Tongue (tissue), 2 donors: ENCODE measurements around the gene GPR42. TPM values are rescaled to one million over a fixed set of nuclear protein-coding genes. Genes with fewer than 3 reads are reported as not detected.
"Not testable (repeated sequence)": the region's sequence is repeated elsewhere in the genome, so short reads cannot be mapped to it uniquely, and the experiment has no call there.

Experiments used
- DNase-seq: peaks from one replicate; pipeline ENCODE4 v3.0.0-alpha.2; 2015
- total RNA-seq: library from RNA; depleted of rRNA; stranded (reverse); fragments of >200 nt; gene quantifications from one replicate; pipeline ENCODE4 v1.2.3, GENCODE V29; 2014

Gene GPR42
- total RNA-seq, 1 donor from 2014 or later: not detected

DNA sequence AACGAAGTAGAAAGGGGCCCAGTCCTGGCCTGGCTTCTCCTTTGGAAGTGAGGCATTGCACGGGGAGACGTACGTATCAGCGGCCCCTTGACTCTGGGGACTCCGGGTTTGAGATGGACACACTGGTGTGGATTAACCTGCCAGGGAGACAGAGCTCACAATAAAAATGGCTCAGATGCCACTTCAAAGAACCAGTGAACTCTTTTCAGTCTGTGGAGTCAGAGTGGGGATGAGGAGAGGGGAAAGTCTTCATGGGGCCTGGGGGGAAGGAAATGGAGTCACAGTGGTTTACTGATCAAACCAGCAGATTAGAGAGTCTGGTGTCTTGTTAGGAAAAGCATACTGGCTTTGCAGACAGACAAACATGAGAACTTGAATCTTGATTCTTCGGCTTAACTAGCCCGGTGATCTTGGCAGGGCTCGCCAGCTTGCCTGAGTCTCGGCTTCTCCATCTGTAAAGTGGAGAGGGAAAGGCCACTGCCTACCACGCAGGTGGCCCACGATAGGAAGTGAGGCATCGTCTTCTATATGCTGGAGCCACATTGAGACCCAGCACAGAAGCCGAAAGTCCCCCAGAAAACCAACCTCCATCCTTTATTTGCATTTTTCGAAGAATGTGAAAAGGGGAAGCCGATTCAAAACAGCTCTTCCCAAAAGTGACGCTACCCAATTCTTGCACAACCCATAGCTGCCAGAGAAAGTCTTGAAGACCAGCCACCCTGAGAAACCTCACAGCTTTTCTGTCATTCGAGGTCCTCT, 23.5 kb upstream of the GPR42 start, which contains the start of gene FFAR1:
Gene FFAR1 (plus strand): TSS at position 732 of the 759 bp plus-strand sequence. CDS start 3,650 bp downstream, outside the sequence.
- no peak for DNase-seq

DNA sequence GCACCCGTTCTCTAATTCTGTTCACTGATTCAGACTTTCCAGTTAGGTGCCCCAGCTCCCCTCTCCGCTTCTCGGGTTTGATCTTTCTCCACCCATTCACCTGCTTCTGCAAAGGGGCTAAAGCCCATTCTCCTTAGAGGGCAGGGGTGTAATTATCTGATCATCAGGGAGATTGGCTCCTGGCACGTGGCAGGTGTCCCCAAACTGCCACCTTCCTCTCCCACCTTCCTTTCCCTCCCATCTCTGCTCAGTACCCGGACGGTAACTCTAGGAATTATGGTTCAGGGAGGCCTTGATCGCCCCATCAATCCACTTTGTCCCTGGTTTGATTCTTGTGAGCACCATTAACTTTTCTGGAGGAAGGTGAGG, 23.0 kb upstream of the GPR42 start:
- no peak for DNase-seq

DNA sequence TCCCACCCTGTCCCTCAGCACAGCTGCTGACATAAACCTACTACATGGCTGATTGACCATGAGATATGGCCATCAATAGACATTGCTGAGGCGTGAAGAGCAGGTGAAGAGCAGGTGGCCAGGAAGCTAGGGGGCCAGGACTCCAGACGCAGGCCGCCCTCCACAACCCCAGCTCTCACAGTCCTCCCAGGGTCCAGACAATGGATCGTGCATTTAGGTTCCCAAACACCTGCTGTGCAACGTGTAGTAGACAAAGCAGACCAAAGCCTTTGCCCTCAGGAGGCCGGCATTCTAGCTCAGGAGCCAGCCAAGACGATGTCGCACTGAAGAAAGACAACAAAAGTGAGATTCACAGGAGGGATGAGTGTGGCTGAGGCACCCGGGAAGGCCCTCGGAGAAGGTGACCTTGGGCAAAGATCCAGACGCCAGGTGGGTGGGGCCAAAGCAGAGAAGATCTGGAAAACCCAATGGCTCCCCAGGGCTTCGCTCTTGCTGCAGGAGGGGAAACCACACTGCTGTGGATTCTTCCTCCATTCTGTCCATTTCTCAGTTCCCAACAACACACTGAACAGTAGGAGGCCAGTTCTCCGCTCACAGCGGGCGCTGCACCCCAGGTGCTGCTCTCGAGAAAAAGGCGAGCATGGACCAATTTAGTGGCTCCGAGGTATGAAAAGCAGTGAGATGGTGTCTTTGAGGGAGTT, 21.8 kb upstream of the GPR42 start:
- no peak for DNase-seq

DNA sequence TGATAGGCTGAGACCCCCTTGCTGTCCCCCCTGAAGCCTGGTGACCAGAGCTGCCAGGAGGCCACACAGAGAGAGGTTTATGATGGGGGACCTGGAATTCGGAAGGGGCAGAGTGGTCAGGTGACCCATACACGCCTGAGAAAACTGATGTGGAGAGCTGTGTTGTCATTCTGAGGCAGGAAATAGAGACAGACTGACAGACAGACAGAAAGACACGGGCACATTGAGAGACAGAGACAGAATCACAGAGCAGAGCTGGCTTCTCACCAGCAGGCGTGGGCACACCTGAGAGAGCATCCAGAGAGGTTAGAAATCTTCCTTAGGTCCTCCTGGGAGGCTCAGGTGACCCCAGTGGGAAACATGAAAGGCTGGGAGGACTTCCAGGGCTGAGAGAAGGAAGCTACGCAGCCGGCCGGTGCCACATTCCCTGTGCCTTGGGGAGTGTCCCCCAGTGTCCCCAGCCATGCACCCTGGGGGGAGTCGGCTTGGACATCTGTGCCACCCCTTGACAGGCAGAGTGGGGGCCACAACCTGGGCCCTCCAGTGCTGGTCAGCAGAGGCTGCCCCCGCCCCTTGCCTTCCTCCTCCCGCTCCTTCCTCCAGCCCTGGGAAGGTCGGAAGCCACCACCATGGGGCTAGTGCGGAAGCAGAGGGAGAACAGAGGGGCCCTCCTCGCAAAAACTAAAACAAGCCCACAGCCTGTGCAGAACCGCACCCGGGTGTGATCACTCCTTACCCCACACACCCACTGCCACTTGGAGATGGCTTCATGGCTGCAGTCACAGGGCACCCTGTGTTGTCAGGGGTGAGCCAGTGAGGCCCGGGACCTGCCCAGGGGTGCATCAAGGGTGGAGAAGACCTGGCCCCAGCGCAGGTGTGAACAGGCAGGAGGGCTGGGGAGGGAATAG, 21.0 kb upstream of the GPR42 start:
- DNase-seq: no peak

DNA sequence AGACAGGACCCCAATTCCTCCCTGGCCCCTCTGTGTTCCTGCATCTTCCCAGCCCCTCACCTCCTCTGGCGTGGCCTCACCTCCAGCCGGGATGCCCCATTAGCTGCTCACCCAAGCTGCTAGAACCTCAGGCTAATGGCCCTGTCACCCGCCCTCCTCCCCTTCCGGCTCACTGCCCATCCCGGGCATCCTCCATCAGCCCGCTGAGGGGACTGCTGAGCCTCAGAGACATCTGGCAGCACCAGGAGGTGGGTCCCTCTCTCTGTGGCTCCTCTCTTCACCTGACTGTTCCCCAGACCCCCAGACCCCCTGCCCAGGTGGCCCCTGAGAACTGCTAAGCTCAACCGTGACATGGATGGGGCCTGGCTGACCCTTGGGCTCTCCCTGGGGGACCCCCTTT, 20.3 kb upstream of the GPR42 start:
- no peak for DNase-seq

DNA sequence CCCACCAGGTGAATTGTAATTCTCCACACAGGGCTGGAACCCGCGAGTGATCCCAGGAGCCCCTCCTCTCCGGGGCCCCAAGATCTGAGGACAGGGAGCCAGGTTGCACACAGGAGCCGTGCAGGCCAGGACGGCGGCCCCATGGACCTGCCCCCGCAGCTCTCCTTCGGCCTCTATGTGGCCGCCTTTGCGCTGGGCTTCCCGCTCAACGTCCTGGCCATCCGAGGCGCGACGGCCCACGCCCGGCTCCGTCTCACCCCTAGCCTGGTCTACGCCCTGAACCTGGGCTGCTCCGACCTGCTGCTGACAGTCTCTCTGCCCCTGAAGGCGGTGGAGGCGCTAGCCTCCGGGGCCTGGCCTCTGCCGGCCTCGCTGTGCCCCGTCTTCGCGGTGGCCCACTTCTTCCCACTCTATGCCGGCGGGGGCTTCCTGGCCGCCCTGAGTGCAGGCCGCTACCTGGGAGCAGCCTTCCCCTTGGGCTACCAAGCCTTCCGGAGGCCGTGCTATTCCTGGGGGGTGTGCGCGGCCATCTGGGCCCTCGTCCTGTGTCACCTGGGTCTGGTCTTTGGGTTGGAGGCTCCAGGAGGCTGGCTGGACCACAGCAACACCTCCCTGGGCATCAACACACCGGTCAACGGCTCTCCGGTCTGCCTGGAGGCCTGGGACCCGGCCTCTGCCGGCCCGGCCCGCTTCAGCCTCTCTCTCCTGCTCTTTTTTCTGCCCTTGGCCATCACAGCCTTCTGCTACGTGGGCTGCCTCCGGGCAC, 19.3 kb upstream of the GPR42 start:
- DNase-seq: no peak

DNA sequence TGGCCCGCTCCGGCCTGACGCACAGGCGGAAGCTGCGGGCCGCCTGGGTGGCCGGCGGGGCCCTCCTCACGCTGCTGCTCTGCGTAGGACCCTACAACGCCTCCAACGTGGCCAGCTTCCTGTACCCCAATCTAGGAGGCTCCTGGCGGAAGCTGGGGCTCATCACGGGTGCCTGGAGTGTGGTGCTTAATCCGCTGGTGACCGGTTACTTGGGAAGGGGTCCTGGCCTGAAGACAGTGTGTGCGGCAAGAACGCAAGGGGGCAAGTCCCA, 18.8 kb upstream of the GPR42 start:
- no peak for DNase-seq

DNA sequence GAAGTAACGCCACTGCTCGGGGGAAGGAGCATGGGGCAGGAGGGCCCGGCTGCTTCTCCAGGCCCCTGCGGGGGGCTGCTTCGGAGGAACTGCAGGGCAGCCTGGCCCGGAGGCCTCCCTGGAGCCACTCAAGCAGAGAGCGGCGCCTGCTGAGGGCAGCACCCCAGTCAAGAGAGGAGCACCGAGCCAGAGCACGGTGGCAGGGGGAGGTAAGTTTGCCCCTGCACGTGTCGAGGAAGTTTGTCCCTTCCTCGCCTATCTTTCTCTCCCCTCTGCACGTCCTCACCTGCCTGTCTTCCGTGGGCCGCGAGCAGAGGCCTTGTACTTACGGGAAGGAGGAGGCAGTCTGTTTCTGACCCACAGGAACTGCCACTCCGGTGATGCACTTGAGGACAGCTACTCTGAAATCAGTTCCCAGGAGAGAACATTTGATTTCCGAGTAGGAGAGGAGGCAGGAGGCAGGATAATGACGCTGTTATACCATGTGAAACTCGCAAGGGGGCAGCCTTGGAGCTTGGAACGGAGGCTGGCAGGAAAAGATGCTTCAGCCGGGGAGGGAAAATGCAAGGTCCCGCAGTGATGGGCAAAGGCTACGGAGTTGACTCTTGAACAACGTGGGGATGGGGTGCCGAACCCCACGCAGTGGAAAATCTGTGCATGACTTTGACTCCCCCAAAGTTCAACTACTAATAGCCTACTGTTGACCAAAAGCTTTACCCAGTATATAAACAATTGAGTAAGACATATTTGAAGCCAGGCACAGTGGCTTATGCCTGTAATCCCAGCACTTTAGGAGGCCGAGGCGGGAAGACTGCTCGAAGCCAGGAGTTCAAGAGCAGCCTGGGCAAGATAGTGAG, 18.2 kb upstream of the GPR42 start:
- DNase-seq: peak; percentile 83

DNA sequence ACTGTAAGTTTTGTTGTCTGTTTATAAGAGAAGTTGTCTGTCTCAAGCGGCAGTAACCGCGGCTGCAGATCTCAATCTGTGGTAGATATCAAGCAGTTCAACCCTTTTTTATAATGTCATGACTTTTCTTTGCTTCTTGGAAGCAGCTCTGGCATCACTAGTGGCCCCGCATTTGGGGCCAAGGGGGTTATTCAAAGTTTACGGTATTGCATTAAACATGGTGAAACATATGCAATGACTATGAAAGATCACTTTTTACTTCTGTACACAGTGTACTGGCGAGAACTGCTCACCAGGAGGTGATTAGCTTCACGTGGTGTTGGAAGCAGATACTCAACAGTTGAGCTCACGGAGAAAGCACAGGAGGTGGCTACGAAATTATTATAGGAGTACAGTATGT, 17.2 kb upstream of the GPR42 start:
- DNase-seq: no peak

DNA sequence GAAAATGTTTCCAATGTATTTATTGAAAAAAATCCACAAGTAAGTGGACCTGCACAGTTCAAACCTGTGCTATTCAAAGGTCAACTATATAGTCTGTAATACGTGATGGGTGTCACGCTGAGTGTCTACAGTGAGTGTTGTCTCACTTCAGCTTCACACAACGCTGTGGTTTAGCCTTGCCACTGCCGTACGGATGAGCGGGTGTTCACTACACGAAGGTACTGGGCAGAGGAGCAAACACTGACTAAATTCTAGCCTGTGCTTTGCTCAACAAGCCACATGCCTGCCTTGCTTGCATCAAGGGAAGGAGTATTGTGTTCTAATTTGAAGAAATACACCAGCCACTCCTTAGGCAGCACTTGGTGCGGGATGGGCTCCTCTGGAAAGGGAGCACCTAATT, 16.0 kb upstream of the GPR42 start:
- no peak for DNase-seq

DNA sequence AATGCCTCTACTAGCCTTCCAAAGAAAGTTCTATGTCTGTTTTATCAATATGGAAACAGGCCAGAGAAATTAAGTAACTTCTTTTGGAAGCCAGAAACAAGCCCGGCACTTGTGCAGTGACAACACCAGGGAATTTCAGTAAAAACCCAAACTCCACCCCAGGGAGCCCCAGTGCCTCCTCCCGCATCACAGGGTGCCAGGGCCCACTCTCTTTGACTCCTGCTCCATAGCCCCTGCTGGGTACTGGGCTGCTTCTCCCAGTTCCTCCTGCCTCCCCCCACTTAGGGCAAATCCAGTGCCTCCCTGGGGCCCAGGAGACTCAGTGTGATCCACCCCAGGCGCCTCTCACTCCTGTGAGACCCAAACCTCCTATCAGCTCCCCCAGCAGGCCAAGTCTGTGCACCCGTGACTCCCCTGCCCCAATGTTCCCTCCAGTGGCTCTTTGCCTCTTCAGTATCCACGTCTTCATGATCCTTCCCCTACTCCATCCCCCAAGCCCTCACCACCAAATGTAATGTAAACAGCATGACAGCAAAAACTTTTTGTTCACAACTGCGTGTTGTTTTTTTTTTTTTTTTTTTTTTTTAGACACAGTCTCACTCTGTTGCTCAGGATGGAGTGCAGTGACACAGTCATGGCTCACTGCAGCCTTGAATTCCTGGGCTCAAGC, 14.9 kb upstream of the GPR42 start:
- DNase-seq: no peak

DNA sequence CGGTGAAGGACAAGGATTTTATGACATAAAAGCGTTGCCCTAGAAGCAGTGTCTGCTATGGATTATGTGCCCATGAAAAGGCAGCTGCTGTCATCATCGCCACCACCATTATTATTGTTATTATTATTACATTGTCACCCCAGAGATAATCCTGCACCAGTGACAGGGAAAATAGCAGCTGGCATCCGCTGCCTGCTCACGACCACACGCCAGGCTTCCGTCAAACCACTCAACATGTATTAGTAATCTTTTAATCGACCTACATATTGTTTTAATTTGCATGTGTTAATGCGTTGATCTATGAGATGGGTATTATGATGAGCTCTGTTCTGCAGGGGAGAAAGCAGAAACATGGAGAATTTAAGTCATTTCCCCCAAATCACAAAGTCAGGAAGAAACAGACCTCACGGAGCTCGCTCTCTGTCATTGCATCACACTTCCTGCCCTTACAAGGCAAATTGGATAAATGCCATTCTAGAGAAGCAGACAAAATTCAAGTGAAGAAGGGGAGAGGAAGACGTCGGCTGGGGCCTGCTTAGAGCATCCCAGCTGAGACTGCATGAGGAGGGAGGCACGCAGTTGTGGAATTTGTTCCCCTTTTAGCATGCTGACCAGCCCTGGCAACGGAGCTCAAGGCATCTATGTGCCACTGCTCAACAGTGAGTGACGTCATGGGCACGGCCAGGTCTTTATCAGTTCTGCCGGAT, 12.8 kb upstream of the GPR42 start, which contains the start of gene FFAR3:
Gene FFAR3 (plus strand): TSS at position 594 of the 707 bp plus-strand sequence. CDS start 431 bp downstream, outside the sequence.
- peak; percentile 11 for DNase-seq

DNA sequence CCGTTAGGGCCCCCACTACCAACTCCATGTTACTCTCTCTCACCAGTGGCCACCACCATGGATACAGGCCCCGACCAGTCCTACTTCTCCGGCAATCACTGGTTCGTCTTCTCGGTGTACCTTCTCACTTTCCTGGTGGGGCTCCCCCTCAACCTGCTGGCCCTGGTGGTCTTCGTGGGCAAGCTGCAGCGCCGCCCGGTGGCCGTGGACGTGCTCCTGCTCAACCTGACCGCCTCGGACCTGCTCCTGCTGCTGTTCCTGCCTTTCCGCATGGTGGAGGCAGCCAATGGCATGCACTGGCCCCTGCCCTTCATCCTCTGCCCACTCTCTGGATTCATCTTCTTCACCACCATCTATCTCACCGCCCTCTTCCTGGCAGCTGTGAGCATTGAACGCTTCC, 12.0 kb upstream of the GPR42 start:
- not testable (repeated sequence) for DNase-seq

DNA sequence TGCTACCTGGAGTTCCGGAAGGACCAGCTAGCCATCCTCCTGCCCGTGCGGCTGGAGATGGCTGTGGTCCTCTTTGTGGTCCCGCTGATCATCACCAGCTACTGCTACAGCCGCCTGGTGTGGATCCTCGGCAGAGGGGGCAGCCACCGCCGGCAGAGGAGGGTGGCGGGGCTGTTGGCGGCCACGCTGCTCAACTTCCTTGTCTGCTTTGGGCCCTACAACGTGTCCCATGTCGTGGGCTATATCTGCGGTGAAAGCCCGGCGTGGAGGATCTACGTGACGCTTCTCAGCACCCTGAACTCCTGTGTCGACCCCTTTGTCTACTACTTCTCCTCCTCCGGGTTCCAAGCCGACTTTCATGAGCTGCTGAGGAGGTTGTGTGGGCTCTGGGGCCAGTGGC, 11.5 kb upstream of the GPR42 start:
- DNase-seq: not testable (repeated sequence)

DNA sequence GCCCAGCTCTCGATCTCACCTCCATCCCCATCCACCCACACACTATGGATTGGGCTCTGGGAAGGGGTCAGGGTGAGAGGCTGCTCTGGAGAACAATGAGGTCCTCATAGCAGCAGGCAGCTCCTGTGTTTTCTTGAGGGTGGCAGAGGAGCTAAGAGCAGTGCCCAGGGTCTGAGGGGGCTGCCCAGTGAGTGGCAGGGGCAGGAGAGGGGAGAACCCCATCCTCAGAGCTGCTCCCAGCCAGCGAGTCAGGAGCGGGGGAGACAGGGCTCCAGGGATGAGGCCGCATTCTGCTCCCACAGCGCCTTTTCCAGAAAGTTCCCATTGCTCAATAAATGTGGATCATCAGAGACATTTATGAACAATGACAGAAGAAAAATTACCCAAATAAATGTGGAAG, 10.8 kb upstream of the GPR42 start:
- DNase-seq: not testable (repeated sequence)

DNA sequence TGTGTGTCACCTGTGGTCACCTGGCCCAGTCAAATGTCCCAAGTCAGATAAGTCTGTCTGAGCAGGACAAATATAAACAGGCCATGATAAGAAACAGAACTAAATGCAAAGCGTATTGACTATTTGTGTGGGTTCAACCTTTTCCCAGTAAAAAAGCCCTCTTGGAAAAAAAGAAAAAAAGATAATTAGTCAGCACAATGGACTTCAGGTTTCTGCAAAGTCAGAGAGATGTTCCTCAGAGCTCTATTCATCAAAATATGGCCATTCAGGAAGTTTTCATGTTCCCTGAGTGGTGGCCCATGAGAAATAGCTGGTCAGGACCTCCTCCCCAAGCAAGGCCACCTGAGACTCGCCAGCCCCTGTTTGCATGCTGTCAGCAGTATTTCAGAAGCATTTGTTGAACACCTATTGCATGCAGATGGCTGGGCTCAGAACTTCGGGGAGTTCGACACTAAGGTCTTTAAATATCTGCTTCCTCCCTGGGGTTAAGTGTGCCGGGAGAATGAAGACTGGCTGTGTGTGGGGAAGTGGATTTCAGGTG, 9.9 kb upstream of the GPR42 start:
- no peak for DNase-seq

DNA sequence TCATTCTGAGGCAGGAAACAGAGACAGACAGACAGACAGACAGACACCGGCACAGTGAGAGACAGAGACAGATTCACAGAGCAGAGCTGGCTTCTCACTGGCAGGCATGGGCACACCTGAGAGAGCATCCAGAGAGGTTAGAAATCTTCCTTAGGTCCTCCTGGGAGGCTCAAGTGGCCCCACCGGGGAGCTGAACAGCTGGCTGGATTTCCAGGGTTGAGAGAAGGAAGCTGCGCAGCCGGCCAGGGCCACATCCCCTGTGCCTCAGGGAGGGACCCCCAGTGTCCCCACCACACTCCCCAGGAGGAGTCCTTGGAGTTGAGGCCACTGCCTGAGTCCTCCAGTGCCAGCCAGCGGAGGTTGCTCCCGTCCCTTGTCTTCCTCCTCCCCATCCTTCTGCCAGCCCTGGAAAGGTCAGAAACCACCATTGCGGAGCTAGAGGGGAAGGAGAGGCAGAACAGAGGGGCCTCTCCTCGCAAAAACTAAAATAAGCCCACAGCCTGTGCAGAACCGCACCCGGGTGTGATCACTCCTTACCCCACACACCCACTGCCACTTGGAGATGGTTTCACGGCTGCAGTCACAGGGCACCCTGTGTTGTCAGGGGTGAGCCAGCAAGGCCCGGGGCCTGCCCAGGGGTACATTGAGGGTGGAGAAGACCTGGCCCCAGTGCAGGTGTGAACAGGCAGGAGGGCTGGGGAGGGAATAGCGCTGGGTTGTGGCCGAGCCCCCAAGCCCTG, 8.4 kb upstream of the GPR42 start:
- DNase-seq: no peak

DNA sequence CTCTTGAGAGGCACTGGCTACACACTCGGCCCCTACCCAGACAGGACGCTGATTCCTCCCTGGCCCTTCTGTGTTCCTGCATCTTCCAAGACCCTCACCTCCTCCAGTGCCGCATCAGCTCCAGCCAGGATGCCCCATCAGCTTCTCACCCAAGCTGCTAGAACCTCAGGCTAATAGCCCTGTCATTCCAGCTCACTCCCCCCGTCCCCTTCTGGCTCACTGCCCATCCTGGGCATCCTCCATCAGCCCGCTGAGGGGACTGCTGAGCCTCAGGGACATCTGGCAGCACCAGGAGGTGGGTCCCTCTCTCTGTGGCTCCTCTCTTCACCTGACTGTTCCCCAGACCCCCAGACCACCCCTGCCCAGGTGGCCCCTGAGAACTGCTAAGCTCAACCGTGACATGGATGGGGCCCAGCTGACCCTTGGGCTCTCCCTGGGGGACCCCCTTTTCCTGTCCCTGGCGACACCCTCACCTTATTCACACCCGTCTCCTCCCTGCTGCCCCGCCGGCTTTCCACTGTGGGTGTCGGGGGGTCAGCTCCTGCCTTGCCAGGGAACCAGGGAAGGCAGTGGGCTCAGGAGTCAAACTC, 7.8 kb upstream of the GPR42 start:
- DNase-seq: no peak
